Activated T-helper 2 cell treated with anti-CD3 and anti-CD28 coated beads, Interferon-gamma antibody, Interleukin-2, Interleukin-4, amounts not matched to agents 10 μg/mL and 5 μg/mL and 100 μg/mL, durations not matched to agents 14 hours and 24 hours and 36 hours (primary cell): ENCODE data around the gene CCDC57. TPM values are rescaled to one million over a fixed set of nuclear protein-coding genes. Genes with fewer than 3 reads are reported as not detected.
"Not testable (repeated sequence)": the region's sequence is repeated elsewhere in the genome, so short reads cannot be mapped to it uniquely, and the experiment has no call there.

Experiments used
- DNase-seq: peaks from one replicate; pipeline ENCODE4 v3.0.0; 2021; ENCODE audit warnings: low spot score
- H3K27ac Mint-ChIP-seq: one replicate; pipeline ENCODE4 v1.8.0; 2021; ENCODE audit warnings: mixed read lengths
- H3K27me3 Mint-ChIP-seq: one replicate; pipeline ENCODE4 v1.8.0; 2021; ENCODE audit warnings: low read depth, mixed read lengths
- H3K36me3 Mint-ChIP-seq: one replicate; pipeline ENCODE4 v1.8.0; 2021; ENCODE audit warnings: low read depth, mixed read lengths
- H3K4me1 Mint-ChIP-seq: one replicate; pipeline ENCODE4 v1.8.0; 2021; ENCODE audit warnings: low read depth, mixed read lengths
- H3K4me3 Mint-ChIP-seq: one replicate; pipeline ENCODE4 v1.8.0; 2021; ENCODE audit warnings: low read depth, mild to moderate bottlenecking, moderate library complexity, mixed read lengths
- H3K9me3 Mint-ChIP-seq: one replicate; pipeline ENCODE4 v1.8.0; 2021; ENCODE audit warnings: mixed read lengths
- intact Hi-C: fragments of 100-400 bp; cut with micrococcal nuclease; formaldehyde crosslinking; loops from one replicate; pipeline ENCODE4 v1.15.1; 2023
- total RNA-seq: library from RNA; stranded (reverse); gene quantifications from 2 replicates; pipeline ENCODE4 v1.2.3, GENCODE V29; 2022

CCDC57 gene
- total RNA-seq, 1 donor from 2014 or later, result 51.7 TPM

DNA sequence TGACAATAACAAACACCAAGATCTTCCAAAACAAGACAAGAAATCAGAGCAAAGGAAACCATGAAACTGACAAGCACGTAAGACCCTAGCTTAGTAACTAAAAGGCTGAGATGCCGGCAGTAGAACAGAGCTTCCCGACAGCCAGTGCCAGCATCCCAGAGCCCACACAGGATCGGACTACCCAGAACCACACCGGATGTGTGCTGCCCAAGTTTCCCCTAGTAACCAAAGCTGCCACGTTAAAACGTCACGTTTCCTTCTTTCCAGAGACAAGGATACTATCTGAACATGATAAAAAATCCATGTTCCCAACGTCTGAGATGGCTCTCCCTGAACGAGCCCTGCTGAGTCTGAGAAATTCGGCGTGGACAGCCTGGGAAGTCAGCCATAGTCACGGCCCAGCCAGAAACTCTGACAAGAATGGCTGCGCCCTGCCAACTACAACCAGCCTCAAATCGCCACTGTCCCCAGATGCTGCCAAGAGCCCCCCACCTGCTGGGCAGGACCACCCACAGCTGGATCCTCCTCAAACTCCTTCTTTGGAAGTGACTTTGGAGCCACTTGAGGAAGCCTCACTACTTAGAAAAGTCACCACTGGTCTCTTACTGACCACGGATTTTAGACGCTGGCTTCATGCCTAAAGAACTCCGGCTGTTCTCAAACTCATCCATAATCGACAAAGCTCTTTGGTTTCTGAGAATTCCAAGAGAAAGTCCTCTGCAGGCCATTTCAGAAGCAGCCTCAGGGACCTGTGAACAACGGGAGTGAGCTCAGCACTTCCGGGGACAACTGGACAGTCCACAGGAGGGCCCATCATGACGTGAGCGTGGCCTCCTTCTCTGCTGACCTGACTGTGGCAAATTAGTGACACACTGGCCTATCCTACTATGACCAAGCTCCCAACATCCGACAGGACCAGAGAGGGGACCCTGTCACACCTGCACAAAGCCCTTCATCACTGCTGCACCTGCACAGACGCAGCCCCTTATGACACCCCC is 16.7 kb downstream of the CCDC57 start:
- intact Hi-C loops, result no loop called here
- no peaks in the 10 kb centered on the region for H3K9me3 Mint-ChIP-seq
- no peak overlapping the region for H3K27ac Mint-ChIP-seq
- no peaks in the 10 kb centered on the region for H3K27me3 Mint-ChIP-seq
- H3K4me1 Mint-ChIP-seq, result peaks cover 38% of the 10 kb centered on the region
- DNase-seq, result no peak
- no peak overlapping the region for H3K4me3 Mint-ChIP-seq
- peaks cover 44% of the 10 kb centered on the region for H3K36me3 Mint-ChIP-seq

DNA sequence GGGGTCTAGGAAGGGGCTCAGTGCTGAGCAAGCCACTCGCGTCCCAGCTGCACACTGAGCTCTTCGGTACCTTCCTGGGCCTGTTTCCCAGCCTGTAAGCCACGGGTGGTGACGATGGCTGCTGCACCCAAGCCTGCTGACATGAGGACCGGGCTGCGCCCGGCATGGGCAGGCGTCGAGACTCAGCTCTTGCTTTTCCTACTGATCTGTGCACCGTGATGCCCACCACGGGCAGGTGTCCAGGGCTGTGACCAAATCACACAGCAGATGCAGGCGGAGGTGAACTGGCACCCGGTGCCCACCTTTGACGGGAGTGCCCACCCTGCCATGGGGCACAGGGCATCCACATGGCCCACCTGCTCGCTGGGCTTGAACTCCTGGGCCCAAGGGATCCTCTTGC is 17.9 kb downstream of the CCDC57 start:
- no peaks in the 10 kb centered on the region for H3K9me3 Mint-ChIP-seq
- H3K36me3 Mint-ChIP-seq, result peaks cover 44% of the 10 kb centered on the region
- intact Hi-C loops, result no loop called here
- no peak overlapping the region for H3K27ac Mint-ChIP-seq
- no peak for DNase-seq
- H3K4me3 Mint-ChIP-seq, result no peak overlapping the region
- H3K27me3 Mint-ChIP-seq, result no peaks in the 10 kb centered on the region
- H3K4me1 Mint-ChIP-seq, result peaks cover 26% of the 10 kb centered on the region

- Mint-ChIP-seq H3K4me1 (peaks cover 20% of the 10 kb centered on the region), H3K27me3 (no peaks in the 10 kb centered on the region), H3K27ac (no peak overlapping the region), H3K4me3 (no peak overlapping the region), H3K9me3 (no peaks in the 10 kb centered on the region), H3K36me3 (peaks cover 41% of the 10 kb centered on the region)
- DNase-seq, result no peak
- intact Hi-C loops, result no loop called here
Measured at GRCh38 chr17:82193520-82194220, 19.0 kb downstream of the CCDC57 start.

DNA sequence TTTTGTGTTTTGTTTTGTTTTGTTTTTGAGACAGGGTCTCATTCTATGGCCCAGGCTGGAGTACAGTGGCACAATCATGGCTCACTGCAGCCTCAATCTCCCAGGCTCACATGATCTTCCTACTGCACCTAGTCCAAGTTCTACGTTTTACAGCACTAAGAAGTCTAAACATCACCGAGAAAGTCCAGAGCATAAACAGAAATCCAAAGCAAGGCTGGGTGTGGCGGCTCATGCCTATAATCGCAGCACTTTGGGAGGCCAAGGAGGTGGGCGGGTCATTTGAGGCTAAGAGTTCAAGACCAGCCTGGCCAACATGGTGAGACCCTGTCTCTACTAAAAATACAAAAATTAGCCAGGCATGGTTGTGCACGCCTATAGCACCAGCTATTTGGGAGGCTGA is 19.6 kb downstream of the CCDC57 start:
- H3K4me1 Mint-ChIP-seq, result peaks cover 15% of the 10 kb centered on the region
- DNase-seq, intact Hi-C loops: not testable (repeated sequence)

DNA sequence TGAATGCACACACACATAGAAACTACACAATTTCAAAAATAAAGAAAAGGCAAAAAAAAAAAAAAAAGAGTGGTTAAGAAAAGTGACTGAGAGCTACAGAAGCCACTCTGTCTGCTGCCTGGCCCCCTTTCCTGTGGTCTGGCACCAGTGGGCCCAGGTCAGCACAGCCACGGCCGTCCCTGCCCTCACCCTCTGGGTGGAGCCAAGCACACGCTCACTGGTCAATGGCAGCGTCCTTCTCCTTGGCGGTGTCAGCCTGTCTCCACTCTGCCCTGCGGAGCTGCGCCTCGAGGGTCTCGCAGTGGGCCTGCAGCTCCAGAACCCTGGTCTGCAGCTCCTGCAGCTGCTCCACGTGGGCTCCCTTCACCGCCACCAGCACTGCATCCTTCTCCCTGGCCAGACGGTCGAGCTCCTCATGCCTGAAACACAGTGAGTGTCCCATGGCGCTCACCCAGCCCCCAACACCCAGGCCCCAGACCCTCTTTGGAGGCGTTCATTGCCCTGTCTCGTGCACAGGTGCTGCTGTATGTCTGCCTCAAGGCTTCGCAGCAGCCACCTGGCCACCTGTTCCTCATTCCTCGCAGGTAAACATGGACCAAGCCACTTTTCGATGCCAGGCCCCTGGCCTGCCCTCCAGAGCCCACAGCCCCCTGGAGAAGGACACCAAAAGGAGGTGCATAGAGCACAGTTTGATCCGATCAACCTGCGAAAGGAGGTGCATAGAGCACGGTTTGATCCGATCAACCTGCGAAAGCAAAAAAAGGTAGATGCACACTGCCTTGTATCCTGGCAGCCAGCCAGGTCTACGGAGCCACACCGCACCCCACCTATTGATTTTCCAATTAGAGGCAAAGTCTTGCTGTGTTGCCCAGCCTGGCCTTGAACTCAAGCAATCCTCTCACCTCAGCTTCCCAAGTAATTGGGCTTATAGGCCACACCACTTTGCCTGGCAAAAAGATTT is 24.4 kb downstream of the CCDC57 start:
- Mint-ChIP-seq H3K36me3 (peaks cover 19% of the 10 kb centered on the region), H3K4me3 (no peak overlapping the region), H3K27me3 (no peaks in the 10 kb centered on the region), H3K4me1 (no peaks in the 10 kb centered on the region), H3K27ac (no peak overlapping the region), H3K9me3 (no peaks in the 10 kb centered on the region)
- intact Hi-C loops, result no loop called here
- DNase-seq, result no peak

More for the DNA sequence above, 19.6 kb downstream of the CCDC57 start:
- not testable (repeated sequence) for H3K4me3 Mint-ChIP-seq, H3K9me3 Mint-ChIP-seq, H3K27me3 Mint-ChIP-seq, H3K27ac Mint-ChIP-seq
- peaks cover 36% of the 10 kb centered on the region for H3K36me3 Mint-ChIP-seq

GRCh38 chr17:82187500-82187899 is 25.1 kb downstream of the CCDC57 start:
- H3K4me3 Mint-ChIP-seq, result no peak overlapping the region
- intact Hi-C loops, result no loop called here
- H3K36me3 Mint-ChIP-seq, result peaks cover 14% of the 10 kb centered on the region
- H3K27ac Mint-ChIP-seq, result no peak overlapping the region
- DNase-seq, result no peak
- H3K27me3 Mint-ChIP-seq, result no peaks in the 10 kb centered on the region
- no peaks in the 10 kb centered on the region for H3K9me3 Mint-ChIP-seq
- no peaks in the 10 kb centered on the region for H3K4me1 Mint-ChIP-seq

DNA sequence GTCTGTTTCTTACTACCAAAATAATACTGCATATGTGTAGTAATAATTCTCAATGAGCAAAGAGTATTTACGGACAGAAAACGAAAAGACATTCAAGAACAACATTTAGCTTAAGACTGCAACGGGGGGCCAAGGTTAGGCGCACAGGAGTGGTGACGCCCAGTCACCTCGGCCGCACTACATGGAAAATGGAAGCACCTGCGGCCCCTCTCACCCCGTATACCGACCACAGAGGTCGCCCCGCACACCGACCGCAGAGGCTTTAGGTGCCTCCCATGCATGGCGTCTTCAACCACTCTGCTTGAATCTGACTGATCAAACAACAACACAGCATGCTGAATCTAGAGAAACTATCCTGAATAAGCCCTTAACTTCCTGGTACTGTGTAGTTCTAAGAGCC is 26.4 kb downstream of the CCDC57 start:
- Mint-ChIP-seq H3K27ac (no peak overlapping the region), H3K27me3 (no peaks in the 10 kb centered on the region)

GRCh38 chr17:82184761-82185160 is 27.9 kb downstream of the CCDC57 start:
- intact Hi-C loops, result no loop called here
- Mint-ChIP-seq H3K36me3 (peaks cover 17% of the 10 kb centered on the region), H3K27ac (no peak overlapping the region), H3K27me3 (no peaks in the 10 kb centered on the region), H3K4me3 (no peak overlapping the region), H3K9me3 (no peaks in the 10 kb centered on the region), H3K4me1 (no peaks in the 10 kb centered on the region)
- no peak for DNase-seq

More for the DNA sequence above, 26.4 kb downstream of the CCDC57 start:
- Mint-ChIP-seq H3K4me3 (no peak overlapping the region), H3K9me3 (no peaks in the 10 kb centered on the region), H3K4me1 (no peaks in the 10 kb centered on the region), H3K36me3 (peaks cover 17% of the 10 kb centered on the region)
- no peak for DNase-seq
- intact Hi-C loops, result no loop called here

GRCh38 chr17:82180776-82181528 is 31.7 kb downstream of the CCDC57 start:
- intact Hi-C loops, result no loop called here
- Mint-ChIP-seq H3K9me3 (no peaks in the 10 kb centered on the region), H3K27me3 (no peaks in the 10 kb centered on the region), H3K4me3 (no peak overlapping the region), H3K36me3 (peaks cover 12% of the 10 kb centered on the region), H3K4me1 (no peaks in the 10 kb centered on the region), H3K27ac (no peak overlapping the region)
- DNase-seq, result no peak

DNA sequence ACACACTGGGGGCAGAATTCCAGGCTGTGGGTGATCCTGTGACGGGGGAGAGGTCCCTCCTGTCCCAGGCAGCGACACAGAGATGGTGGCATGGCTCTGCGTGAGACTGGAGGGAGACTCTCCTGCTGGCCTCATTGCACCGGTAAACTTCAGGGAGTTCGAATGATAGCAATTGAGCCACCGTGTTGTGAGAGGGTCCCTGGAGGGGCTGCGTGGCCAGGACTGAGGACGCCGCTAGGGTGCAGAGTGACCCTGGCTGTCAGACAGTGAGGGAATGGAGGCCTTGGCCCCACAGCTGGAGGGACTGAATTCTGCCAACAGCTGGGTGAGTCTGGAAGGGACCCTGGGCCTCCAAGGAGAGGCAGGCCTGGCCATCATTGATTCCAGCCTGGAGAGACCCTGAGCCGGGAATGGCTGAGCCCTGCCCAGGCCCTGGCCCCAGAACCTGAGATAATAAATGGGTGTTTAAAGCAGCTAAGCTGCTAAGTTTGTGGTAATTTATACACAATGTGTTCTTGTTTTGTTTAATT is 32.6 kb downstream of the CCDC57 start:
- Mint-ChIP-seq H3K27me3 (no peaks in the 10 kb centered on the region), H3K4me1 (no peaks in the 10 kb centered on the region), H3K27ac (no peak overlapping the region), H3K4me3 (no peak overlapping the region), H3K9me3 (no peaks in the 10 kb centered on the region), H3K36me3 (peaks cover 10% of the 10 kb centered on the region)
- no peak for DNase-seq
- intact Hi-C loops, result no loop called here

DNA sequence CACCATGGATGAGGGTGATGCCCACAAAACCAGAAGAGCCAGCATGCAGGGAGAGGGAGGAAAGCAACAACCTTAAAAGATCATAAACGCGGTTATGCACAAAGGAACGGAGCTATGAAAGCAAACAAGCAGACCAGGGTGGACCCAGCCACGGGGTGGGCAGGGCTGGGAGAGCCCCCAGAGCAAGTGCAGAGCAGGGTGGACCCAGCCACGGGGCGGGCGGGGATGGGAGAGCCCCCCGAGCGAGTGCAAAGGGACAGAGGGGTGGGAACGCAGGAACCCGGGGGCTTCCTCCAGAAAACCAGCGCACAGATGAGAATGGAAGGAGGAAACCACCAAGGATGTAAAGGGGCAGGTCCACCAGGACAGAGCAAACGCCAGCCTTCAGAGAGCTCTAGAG is 33.2 kb downstream of the CCDC57 start:
- no peaks in the 10 kb centered on the region for H3K27me3 Mint-ChIP-seq
- no peak overlapping the region for H3K4me3 Mint-ChIP-seq
- H3K36me3 Mint-ChIP-seq, result peaks cover 10% of the 10 kb centered on the region
- DNase-seq, result no peak
- no peaks in the 10 kb centered on the region for H3K9me3 Mint-ChIP-seq
- intact Hi-C loops, result no loop called here
- H3K4me1 Mint-ChIP-seq, result no peaks in the 10 kb centered on the region
- no peak overlapping the region for H3K27ac Mint-ChIP-seq
